NB4 (cell line): Measurements from ENCODE around the gene SPON1.

Source experiments
- DNase-seq: peaks from one replicate; pipeline ENCODE4 v3.0.0; 2010; ENCODE audit warnings: low read depth
- H3K4me3 ChIP-seq: one replicate; pipeline ENCODE4 v1.5.1; 2011; ENCODE audit warnings: mild to moderate bottlenecking, low read depth, low read length, moderate library complexity
- MYC ChIP-seq: IDR thresholded peaks from 2 replicates; pipeline ENCODE4 v1.6.1; 2011; ENCODE audit warnings: low read depth, low read length
- POLR2A ChIP-seq: IDR thresholded peaks from 2 replicates; pipeline ENCODE4 v1.6.1; 2011; ENCODE audit warnings: mild to moderate bottlenecking; ENCODE audit not compliant: insufficient read length; ENCODE audit errors: extremely low read depth
- TF ChIP-seq, protein P1 (sequence below): IDR thresholded peaks from one replicate; pipeline ENCODE4 v1.5.1; 2012; ENCODE audit warnings: low read depth, low read length
- TF ChIP-seq, protein P2 (sequence below): IDR thresholded peaks from 2 replicates; pipeline ENCODE4 v1.6.1; 2011; ENCODE audit warnings: low read depth, low read length

Gene SPON1

DNA sequence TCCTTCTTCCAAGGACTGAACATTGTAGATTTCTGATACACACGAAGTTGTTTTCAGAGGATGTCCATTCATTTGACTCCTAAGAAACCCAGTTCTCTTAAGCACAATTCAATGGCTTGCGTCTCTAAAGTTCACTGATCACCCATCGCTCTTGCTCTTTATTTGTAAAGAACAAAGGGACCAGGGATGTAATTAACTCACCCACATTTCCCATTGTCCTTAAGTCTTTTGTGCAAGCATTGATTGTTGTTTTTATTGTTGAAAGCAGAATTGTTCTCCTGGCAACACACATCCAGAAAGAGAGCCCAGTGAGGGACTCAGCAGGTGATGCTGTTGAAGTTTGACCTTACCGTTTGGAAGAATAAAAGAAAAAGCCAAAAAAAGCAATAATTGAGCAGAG, 59.2 kb downstream of the SPON1 start:
- no peak overlapping the region for H3K4me3 ChIP-seq
- TF ChIP-seq POLR2A (no peak), MYC (no peak)
- TF ChIP-seq, protein P1, sequence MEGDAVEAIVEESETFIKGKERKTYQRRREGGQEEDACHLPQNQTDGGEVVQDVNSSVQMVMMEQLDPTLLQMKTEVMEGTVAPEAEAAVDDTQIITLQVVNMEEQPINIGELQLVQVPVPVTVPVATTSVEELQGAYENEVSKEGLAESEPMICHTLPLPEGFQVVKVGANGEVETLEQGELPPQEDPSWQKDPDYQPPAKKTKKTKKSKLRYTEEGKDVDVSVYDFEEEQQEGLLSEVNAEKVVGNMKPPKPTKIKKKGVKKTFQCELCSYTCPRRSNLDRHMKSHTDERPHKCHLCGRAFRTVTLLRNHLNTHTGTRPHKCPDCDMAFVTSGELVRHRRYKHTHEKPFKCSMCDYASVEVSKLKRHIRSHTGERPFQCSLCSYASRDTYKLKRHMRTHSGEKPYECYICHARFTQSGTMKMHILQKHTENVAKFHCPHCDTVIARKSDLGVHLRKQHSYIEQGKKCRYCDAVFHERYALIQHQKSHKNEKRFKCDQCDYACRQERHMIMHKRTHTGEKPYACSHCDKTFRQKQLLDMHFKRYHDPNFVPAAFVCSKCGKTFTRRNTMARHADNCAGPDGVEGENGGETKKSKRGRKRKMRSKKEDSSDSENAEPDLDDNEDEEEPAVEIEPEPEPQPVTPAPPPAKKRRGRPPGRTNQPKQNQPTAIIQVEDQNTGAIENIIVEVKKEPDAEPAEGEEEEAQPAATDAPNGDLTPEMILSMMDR = no peak
- TF ChIP-seq, protein P2, sequence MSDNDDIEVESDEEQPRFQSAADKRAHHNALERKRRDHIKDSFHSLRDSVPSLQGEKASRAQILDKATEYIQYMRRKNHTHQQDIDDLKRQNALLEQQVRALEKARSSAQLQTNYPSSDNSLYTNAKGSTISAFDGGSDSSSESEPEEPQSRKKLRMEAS = no peak
- DNase-seq = no peak

DNA sequence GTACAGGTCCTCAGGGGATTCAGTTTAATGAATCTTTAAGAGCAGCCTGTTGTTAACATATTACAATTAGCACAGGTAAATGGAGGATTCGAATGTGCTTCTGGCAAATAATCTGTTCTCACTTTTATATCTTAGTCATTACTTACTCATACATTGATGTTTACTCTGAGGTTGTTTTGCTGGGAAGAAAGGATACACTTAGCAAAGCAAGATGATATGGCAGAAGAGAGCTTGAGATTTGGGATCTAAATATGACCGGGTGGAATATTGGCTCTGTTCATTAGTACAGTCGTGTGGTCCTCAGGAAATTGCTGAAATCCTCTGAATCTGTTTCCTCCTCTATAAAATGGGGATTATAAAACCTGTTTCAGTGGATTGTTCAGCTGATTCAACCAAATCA, 59.7 kb downstream of the SPON1 start:
- no peak for DNase-seq
- TF ChIP-seq, protein P2 = no peak
- TF ChIP-seq POLR2A (no peak), MYC (no peak)
- TF ChIP-seq, protein P1 = no peak
- no peak overlapping the region for H3K4me3 ChIP-seq

DNA sequence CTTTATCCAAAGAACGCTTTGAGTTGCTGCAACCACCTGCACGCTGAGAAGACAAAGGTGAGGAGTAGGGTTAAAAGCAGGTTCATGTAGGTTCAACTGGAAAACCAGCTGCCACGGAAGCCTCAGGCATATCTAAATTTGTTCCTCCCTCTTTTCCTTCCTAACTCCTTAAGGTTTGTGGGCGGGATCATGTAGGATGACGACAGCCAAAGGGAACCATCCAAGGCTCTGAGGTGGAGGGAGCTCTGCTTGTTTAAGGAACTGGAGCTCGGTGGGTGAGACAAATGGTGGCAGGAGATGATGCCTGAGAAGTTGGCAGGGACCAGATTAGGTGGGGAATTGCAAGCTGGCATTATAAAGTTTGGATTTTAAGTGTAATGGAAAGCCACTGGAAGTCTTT, 60.3 kb downstream of the SPON1 start:
- TF ChIP-seq, protein P2 = no peak
- TF ChIP-seq MYC (no peak), POLR2A (no peak)
- TF ChIP-seq, protein P1 = no peak
- no peak overlapping the region for H3K4me3 ChIP-seq
- DNase-seq = no peak

DNA sequence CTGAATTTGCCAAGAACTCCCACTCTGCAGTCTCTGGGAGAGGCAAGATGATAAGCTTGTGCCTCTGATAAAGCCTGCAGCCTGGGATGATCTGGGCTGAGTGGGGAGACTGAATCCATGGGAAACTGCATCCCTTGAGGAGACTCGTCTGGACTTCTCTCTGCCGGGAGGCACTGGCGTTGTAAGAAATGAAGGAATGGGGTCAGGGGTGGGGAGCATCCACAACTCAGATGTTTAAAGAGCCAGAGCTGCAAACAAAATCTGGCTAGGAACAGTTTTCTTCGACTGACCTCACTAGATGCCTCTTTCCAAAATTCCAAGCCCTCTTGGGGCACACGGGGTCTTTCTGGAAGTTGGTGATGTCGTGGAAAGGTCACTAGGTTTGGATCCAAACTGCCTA, 64.4 kb downstream of the SPON1 start:
- H3K4me3 ChIP-seq = no peak overlapping the region
- DNase-seq = no peak
- no peak for TF ChIP-seq POLR2A
- TF ChIP-seq, protein P2 = no peak
- TF ChIP-seq MYC = no peak
- TF ChIP-seq, protein P1 = no peak

DNA sequence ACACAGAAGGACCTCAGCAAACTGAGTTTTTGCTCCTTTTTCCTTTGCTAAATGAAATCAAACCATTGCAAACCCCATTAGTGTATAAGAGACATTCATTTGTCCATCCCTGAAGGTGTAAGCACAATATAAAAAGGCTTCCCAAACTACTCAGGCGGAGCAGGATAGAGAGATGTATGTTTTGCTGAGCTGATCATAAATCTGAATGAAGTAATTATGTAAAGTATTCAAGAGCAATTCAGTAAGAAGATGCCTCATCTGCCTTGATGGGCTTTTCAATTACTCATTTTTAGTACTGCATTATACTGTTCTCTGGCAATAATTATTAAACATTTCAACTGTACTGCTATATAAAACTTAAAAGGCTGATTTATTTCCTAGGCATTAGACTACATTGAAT, 65.0 kb downstream of the SPON1 start:
- TF ChIP-seq, protein P2 = no peak
- TF ChIP-seq, protein P1 = no peak
- TF ChIP-seq POLR2A = no peak
- no peak for TF ChIP-seq MYC
- H3K4me3 ChIP-seq = no peak overlapping the region
- DNase-seq = no peak

DNA sequence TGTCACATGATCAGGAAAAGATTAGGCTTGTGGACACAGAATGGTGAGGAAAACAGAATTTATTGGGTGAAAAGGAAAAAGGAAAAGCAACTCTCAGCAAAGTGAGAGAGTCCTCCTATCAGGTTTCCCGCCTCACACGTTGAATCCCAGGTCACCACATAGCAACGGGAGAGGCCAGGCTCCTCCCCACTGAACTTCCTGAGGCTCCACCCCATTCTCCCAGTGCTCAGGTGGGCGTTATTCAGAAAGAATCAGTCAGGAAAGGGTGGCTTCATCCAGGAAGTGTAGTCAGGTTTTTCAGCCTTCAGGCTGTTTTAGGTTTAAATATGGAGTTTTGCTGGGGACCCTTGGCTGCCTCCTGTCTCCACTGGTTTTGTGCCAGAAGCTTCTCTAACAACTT, 66.9 kb downstream of the SPON1 start:
- TF ChIP-seq, protein P1 = no peak
- TF ChIP-seq MYC = no peak
- TF ChIP-seq, protein P2 = no peak
- TF ChIP-seq POLR2A = no peak
- no peak overlapping the region for H3K4me3 ChIP-seq
- DNase-seq = no peak
